ENCODE measurements around the gene NTM.

The NTM gene

GRCh38 chr11:132078264-132079076 is 708.1 kb downstream of the NTM start:
- H2BK120ac ChIP-seq (ENCODE audit: low read depth, low read length) = no peak overlapping the region
- no peak overlapping the region for H2BK5ac ChIP-seq (ENCODE audit: low read depth, low read length, poor library complexity, severe bottlenecking)
- H2BK12ac ChIP-seq (ENCODE audit: low read length in 2 of 2) = peak overlapping the region in 1 of 2 experiments; percentile 70
- no peak overlapping the region for H2BK15ac ChIP-seq (ENCODE audit: low read depth, poor library complexity, severe bottlenecking)
- H4K8ac ChIP-seq (ENCODE audit: low read length) = no peak overlapping the region
- H4K91ac ChIP-seq (ENCODE audit: low read length) = no peak overlapping the region
- peak overlapping the region in 1 of 2 experiments; percentile 5 for H3K14ac ChIP-seq (ENCODE audit: low read length in 2 of 2)
- WGBS = 88% methylated on average over 16 of the region's 17 CpGs
- no peak overlapping the region for H3K4ac ChIP-seq (ENCODE audit: low read depth in 1 of 2, low read length in 2 of 2)
- peaks cover 11% of the 10 kb centered on the region for H3K9me3 ChIP-seq (ENCODE audit: control insufficient read depth, low read length)
- H2AK5ac ChIP-seq (ENCODE audit: low read length, severe bottlenecking) = peak overlapping the region; percentile 2
- H3K4me2 ChIP-seq (ENCODE audit: low read length, poor library complexity, severe bottlenecking) = no peak overlapping the region
- no peak overlapping the region for H3K27ac ChIP-seq (ENCODE audit: low read length, poor library complexity, severe bottlenecking)
- no peak overlapping the region for H2AFZ ChIP-seq (ENCODE audit: low read depth, low read length)
- H3K4me3 ChIP-seq (ENCODE audit: insufficient read depth in 1 of 2, low read depth in 1 of 2, low read length in 2 of 2) = no peak overlapping the region
- H3K79me1 ChIP-seq (replicated peaks; ENCODE audit: low read length, poor library complexity, severe bottlenecking) = peaks cover 33% of the 10 kb centered on the region
- H3K9ac ChIP-seq (ENCODE audit: low read length) = no peak overlapping the region
- peak overlapping the region in 1 of 2 experiments; percentile 37 for H3K18ac ChIP-seq (ENCODE audit: low read depth in 1 of 2, low read length in 2 of 2)
- H3K4me1 ChIP-seq (ENCODE audit: control insufficient read depth, insufficient read depth, low read depth, low read length) = peaks cover 4% of the 10 kb centered on the region
- no peak for DNase-seq
- H3K23ac ChIP-seq (ENCODE audit: low read length in 2 of 2) = no peak overlapping the region
- H3K27me3 ChIP-seq (ENCODE audit: control insufficient read depth in 1 of 2, insufficient read depth in 1 of 2, low read length in 2 of 2) = no peaks in the 10 kb centered on the region
- H3K36me3 ChIP-seq (ENCODE audit: control insufficient read depth in 1 of 2, insufficient read depth in 2 of 2, low read depth in 1 of 2, low read length in 2 of 2) = peaks cover 0 to 3% of the 10 kb centered on the region in 2 experiments

- Histone ChIP-seq H2BK15ac (ENCODE audit: low read depth, poor library complexity, severe bottlenecking) (no peak overlapping the region), H3K23ac (ENCODE audit: low read length in 2 of 2) (no peak overlapping the region), H2BK5ac (ENCODE audit: low read depth, low read length, poor library complexity, severe bottlenecking) (no peak overlapping the region), H3K27ac (ENCODE audit: low read length, poor library complexity, severe bottlenecking) (no peak overlapping the region), H3K36me3 (ENCODE audit: control insufficient read depth in 1 of 2, insufficient read depth in 2 of 2, low read depth in 1 of 2, low read length in 2 of 2) (peaks cover 0 to 3% of the 10 kb centered on the region in 2 experiments), H3K18ac (ENCODE audit: low read depth in 1 of 2, low read length in 2 of 2) (no peak overlapping the region), H3K27me3 (ENCODE audit: control insufficient read depth in 1 of 2, insufficient read depth in 1 of 2, low read length in 2 of 2) (no peaks in the 10 kb centered on the region), H2BK12ac (ENCODE audit: low read length in 2 of 2) (no peak overlapping the region), H3K4ac (ENCODE audit: low read depth in 1 of 2, low read length in 2 of 2) (no peak overlapping the region), H3K4me2 (ENCODE audit: low read length, poor library complexity, severe bottlenecking) (no peak overlapping the region), H2BK120ac (ENCODE audit: low read depth, low read length) (no peak overlapping the region), H4K8ac (ENCODE audit: low read length) (no peak overlapping the region), H4K91ac (ENCODE audit: low read length) (peak overlapping the region; percentile 35), H2AFZ (ENCODE audit: low read depth, low read length) (no peak overlapping the region), H3K14ac (ENCODE audit: low read length in 2 of 2) (no peak overlapping the region), H3K9me3 (ENCODE audit: control insufficient read depth, low read length) (peaks cover 27% of the 10 kb centered on the region), H3K9ac (ENCODE audit: low read length) (no peak overlapping the region), H3K4me1 (ENCODE audit: control insufficient read depth, insufficient read depth, low read depth, low read length) (no peaks in the 10 kb centered on the region), H3K4me3 (ENCODE audit: insufficient read depth in 1 of 2, low read depth in 1 of 2, low read length in 2 of 2) (no peak overlapping the region), H2AK5ac (ENCODE audit: low read length, severe bottlenecking) (no peak overlapping the region), H3K79me1 (replicated peaks; ENCODE audit: low read length, poor library complexity, severe bottlenecking) (peaks cover 32% of the 10 kb centered on the region)
- WGBS = 91% methylated on average over 1 of the region's 1 CpG
- no peak for DNase-seq
These were observed 709.7 kb downstream of the NTM start for GRCh38 chr11:132080127-132080526.

DNA sequence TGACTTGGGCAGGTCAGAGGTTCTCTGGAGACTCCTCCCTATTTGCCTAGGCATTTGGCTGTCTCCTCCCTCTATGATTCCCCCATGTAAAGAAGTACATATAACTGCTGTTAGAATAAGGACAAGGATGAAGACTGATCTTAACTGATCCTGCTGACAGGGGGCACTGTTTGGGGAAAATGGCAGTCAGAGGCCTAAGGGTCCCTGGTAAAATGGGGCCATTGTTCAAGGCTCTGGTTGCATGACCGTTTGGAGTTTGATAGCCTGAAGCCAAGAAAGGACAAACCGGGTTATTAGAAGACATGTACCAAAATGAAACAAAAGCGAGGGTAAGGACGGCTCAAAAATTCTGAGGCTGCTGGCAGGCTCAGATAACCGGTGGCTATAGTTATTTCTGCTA is 712.2 kb downstream of the NTM start:
- over 99% methylated on average over 5 of the region's 5 CpGs for WGBS
- no peak overlapping the region for H4K91ac ChIP-seq (ENCODE audit: low read length)
- no peak overlapping the region for H4K8ac ChIP-seq (ENCODE audit: low read length)
- H3K79me1 ChIP-seq (replicated peaks; ENCODE audit: low read length, poor library complexity, severe bottlenecking) = peaks cover 34% of the 10 kb centered on the region
- no peak overlapping the region for H3K14ac ChIP-seq (ENCODE audit: low read length in 2 of 2)
- H3K27me3 ChIP-seq (ENCODE audit: control insufficient read depth in 1 of 2, insufficient read depth in 1 of 2, low read length in 2 of 2) = no peaks in the 10 kb centered on the region
- no peak overlapping the region for H3K18ac ChIP-seq (ENCODE audit: low read depth in 1 of 2, low read length in 2 of 2)
- no peak overlapping the region for H2BK12ac ChIP-seq (ENCODE audit: low read length in 2 of 2)
- no peak overlapping the region for H2BK15ac ChIP-seq (ENCODE audit: low read depth, poor library complexity, severe bottlenecking)
- peaks cover 0 to 3% of the 10 kb centered on the region in 2 experiments for H3K36me3 ChIP-seq (ENCODE audit: control insufficient read depth in 1 of 2, insufficient read depth in 2 of 2, low read depth in 1 of 2, low read length in 2 of 2)
- H3K9me3 ChIP-seq (ENCODE audit: control insufficient read depth, low read length) = peaks cover 50% of the 10 kb centered on the region
- no peak overlapping the region for H2BK5ac ChIP-seq (ENCODE audit: low read depth, low read length, poor library complexity, severe bottlenecking)
- H3K4me2 ChIP-seq (ENCODE audit: low read length, poor library complexity, severe bottlenecking) = no peak overlapping the region
- no peak overlapping the region for H3K4me3 ChIP-seq (ENCODE audit: insufficient read depth in 1 of 2, low read depth in 1 of 2, low read length in 2 of 2)
- no peak overlapping the region for H3K4ac ChIP-seq (ENCODE audit: low read depth in 1 of 2, low read length in 2 of 2)
- no peak overlapping the region for H3K27ac ChIP-seq (ENCODE audit: low read length, poor library complexity, severe bottlenecking)
- no peak overlapping the region for H3K9ac ChIP-seq (ENCODE audit: low read length)
- no peaks in the 10 kb centered on the region for H3K4me1 ChIP-seq (ENCODE audit: control insufficient read depth, insufficient read depth, low read depth, low read length)
- H3K23ac ChIP-seq (ENCODE audit: low read length in 2 of 2) = no peak overlapping the region
- no peak overlapping the region for H2BK120ac ChIP-seq (ENCODE audit: low read depth, low read length)
- no peak for DNase-seq
- no peak overlapping the region for H2AFZ ChIP-seq (ENCODE audit: low read depth, low read length)
- H2AK5ac ChIP-seq (ENCODE audit: low read length, severe bottlenecking) = no peak overlapping the region

GRCh38 chr11:132084433-132084832 is 714.0 kb downstream of the NTM start:
- no peak overlapping the region for H2BK15ac ChIP-seq (ENCODE audit: low read depth, poor library complexity, severe bottlenecking)
- H4K8ac ChIP-seq (ENCODE audit: low read length) = no peak overlapping the region
- H3K4me3 ChIP-seq (ENCODE audit: insufficient read depth in 1 of 2, low read depth in 1 of 2, low read length in 2 of 2) = no peak overlapping the region
- H3K36me3 ChIP-seq (ENCODE audit: control insufficient read depth in 1 of 2, insufficient read depth in 2 of 2, low read depth in 1 of 2, low read length in 2 of 2) = peaks cover 0 to 8% of the 10 kb centered on the region in 2 experiments
- no peak for DNase-seq
- no peak overlapping the region for H3K27ac ChIP-seq (ENCODE audit: low read length, poor library complexity, severe bottlenecking)
- peaks cover 62% of the 10 kb centered on the region for H3K9me3 ChIP-seq (ENCODE audit: control insufficient read depth, low read length)
- no peak overlapping the region for H2BK120ac ChIP-seq (ENCODE audit: low read depth, low read length)
- H4K91ac ChIP-seq (ENCODE audit: low read length) = no peak overlapping the region
- H3K4me1 ChIP-seq (ENCODE audit: control insufficient read depth, insufficient read depth, low read depth, low read length) = no peaks in the 10 kb centered on the region
- peaks cover 42% of the 10 kb centered on the region for H3K79me1 ChIP-seq (replicated peaks; ENCODE audit: low read length, poor library complexity, severe bottlenecking)
- H2AK5ac ChIP-seq (ENCODE audit: low read length, severe bottlenecking) = no peak overlapping the region
- no peak overlapping the region for H3K9ac ChIP-seq (ENCODE audit: low read length)
- H2BK12ac ChIP-seq (ENCODE audit: low read length in 2 of 2) = no peak overlapping the region
- H3K27me3 ChIP-seq (ENCODE audit: control insufficient read depth in 1 of 2, insufficient read depth in 1 of 2, low read length in 2 of 2) = no peaks in the 10 kb centered on the region
- no peak overlapping the region for H3K14ac ChIP-seq (ENCODE audit: low read length in 2 of 2)
- H2BK5ac ChIP-seq (ENCODE audit: low read depth, low read length, poor library complexity, severe bottlenecking) = no peak overlapping the region
- no peak overlapping the region for H3K18ac ChIP-seq (ENCODE audit: low read depth in 1 of 2, low read length in 2 of 2)
- H3K4ac ChIP-seq (ENCODE audit: low read depth in 1 of 2, low read length in 2 of 2) = no peak overlapping the region
- H2AFZ ChIP-seq (ENCODE audit: low read depth, low read length) = no peak overlapping the region
- H3K4me2 ChIP-seq (ENCODE audit: low read length, poor library complexity, severe bottlenecking) = no peak overlapping the region
- no peak overlapping the region for H3K23ac ChIP-seq (ENCODE audit: low read length in 2 of 2)

Data from mesenchymal stem cell (in vitro differentiated cells and primary cell).